NCI-H82 treated with DMSO at 0.1 percent for 48 hours (cell line): ENCODE results near the gene LBP.
A peak's percentile ranks its signal among the peaks of the same experiment; 100 is the strongest.
"Not testable (repeated sequence)": the region's sequence is repeated elsewhere in the genome, so short reads cannot be mapped to it uniquely, and the experiment has no call there.

Experiments
- DNase-seq: peaks from one replicate; lab custom pipeline; 2025; ENCODE audit not compliant: unreplicated experiment; lab: John Stamatoyannopoulos, UW

LBP gene

DNA sequence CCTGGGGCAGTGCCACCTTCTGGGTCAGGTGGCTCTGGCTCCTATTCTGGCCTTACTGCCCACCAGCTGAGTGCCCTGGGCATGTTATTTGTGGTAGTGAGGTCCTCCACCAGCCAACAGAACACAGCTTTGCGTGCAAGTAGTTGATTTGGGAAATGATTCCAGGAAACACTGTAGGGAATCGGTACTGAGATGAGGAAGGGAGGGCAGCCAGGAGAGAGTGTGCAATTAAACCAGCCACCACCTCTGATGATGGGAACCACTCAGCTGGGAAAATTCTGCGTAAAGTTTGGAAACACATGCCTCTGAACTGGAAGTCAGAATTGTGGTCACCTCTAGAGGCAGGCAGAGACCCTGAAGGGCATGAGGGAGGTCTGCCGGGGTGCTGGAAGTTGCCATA lies 459 bp downstream of the LBP start:
- no peak for DNase-seq

DNA sequence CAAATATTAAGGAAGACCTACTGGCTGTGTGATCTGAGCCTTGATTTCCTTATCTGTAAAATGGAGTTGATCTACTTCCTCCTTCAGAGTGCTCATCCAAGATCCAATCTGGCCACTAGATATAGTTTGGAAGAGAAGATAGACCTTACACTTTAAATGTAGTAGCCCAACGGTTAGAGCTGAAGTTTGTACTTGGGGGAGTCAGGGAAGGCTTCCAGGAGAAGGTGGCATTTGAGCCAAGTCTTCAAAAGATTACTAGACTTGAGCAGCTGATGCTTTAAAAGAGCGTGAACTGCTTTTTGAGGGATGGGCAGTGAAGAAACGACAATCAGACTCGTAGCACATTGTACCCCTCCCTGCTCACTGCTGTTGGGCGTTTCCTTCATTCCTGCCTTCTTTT lies 3.6 kb downstream of the LBP start:
- DNase-seq, result no peak

DNA sequence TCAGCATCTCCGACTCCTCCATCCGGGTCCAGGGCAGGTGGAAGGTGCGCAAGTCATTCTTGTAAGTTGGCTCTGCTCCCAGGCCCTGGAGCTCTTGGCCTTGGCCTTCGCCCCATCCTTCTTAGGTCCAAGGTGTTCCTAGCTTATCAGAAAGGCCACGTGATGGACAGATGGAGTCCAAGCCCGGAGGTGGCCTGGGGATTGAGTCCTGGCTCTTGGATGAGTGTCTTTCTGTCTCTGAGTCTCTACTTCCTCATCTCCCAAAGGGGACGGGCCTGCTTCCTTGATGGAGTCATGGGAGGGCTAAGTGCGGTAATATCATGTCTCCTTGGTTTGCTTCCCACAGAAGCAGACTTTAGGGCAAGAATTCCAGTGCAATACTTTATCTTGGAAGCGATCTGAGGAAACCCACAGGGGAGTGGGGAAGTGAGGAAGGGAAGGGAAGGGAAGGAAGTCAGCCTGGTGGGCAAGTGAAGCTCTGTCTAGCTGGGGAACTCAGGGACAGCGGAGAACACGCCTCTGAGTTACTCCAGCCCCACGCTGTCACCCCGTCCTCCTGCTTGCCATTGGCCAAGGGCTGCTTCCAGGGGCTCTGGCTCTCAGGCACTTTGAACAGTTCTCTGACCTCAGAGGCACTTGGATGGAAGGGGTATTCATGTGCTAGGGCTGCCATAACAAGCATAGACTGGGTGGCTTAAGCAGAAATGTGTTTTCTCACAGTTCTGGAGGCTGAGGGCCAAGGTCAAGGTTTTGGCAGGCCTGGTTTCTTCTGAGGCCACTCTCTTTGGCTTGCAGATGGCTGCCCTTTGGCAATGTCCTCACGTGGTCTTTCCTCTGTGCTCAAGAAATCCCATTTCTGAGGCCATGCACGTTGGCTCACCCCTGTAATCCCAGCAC lies 4.8 kb downstream of the LBP start:
- no peak for DNase-seq

DNA sequence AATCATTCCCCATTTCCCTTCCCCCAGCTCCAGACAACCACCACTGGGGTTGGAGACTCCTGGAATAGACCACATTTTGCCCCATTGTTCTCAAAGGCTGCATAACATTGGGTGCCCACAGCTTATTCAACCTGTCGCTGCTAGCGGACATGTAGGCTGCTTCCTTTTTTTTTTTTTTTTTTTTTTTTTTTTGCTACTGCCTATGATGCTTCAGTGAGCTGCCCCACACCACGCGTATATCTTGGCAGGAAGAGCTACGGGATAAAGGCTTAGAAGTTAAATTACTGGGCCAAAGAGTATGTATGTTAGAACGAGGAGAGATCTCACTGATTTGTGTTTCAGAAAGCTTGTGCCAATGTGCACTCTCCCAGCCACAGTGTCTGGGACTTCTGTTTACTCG lies 7.0 kb downstream of the LBP start:
- no peak for DNase-seq

DNA sequence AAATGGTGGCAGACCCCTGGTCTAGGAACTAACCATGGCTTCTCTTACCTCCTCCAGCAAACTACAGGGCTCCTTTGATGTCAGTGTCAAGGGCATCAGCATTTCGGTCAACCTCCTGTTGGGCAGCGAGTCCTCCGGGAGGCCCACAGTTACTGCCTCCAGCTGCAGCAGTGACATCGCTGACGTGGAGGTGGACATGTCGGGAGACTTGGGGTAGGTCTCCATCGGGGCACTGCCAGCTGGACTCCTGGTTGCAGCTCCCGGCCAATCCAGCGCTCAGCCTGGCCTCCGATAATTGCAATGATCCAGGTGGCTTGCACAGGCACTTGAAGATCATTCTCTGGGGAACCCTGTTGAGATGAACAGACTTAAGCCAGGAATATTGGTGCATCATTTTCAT lies 7.9 kb downstream of the LBP start:
- DNase-seq, result no peak

DNA sequence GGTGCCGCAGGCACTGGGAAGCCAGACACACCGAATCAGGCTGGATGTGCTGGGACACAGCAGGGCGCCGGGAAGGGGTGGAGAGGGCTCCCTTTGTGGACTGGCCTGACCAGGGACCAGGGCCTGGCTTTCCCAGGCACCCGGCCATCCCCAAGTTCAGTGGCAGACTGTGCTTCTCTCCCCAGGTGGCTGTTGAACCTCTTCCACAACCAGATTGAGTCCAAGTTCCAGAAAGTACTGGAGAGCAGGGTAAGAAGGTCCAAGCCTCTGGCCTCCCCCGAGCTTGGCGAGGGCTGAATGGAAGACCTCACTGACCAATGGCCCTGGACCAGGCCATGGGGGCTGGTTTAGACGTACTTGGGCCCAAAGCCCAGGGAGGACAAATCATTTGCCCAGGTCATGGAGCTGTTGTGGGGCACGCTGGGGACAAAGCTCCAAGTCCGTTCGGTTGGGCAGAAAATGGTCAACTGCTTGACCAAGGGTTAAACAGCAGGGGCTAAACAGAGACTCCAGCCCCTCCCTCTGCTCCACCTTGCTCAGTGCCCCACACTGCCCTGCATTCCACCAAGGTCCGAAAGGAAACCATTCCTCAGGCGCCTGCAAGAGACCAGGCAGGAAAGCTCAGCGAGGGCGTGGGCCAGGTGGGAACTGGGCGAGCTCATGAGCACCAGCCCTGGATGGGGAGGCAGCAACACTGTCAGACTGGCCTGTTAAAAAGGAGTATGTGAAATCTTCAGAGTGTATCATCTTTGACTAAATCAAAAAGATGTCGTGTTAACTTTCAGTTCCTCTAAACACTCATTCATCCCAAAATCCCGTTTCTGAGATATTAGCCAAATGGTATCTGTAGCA lies 9.1 kb downstream of the LBP start:
- no peak for DNase-seq

DNA sequence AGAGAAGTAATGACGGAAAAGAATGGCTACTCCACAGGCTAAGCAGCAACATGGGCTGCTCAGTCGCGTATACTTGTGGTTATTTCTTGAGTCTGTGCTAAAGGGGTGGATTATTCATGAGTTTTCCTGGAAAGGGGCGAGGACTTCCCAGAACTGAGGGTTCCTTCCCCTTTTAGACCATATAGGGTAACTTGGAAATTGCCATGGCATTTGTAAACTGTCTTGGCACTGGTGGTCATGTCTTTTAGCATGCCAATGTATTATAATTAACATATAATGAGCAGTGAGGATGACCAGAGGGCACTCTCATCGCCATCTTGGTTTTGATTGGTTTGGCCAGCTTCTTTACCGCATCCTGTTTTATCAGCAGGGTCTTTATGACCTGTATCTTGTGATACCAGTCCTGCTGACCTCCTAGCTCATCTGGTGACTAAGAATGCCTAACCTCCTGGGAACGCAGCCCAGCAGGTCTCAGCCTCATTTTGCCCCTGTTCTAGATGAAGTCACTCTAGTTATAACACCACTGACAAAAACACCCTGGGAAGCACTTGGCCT lies 11.4 kb downstream of the LBP start:
- DNase-seq, result no peak

DNA sequence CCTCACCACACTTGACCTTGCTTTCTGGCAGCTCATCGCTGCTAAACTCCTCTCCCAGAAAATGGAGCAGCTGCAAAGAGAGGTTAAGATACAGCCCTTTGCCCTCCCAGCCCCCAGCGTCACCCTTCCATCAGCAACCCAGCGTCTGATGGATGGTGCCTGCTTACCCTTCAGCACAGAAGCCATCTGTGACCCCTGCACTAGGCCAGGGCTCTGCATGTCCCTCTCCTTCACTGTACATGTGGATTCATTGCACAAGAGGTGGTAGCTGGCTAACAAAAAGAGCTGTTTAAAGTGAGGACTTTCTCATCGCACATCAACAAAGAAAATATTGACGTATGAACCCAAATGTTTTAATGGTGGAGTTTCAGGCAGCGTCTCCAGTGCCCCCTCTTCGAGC lies 12.3 kb downstream of the LBP start:
- no peak for DNase-seq

DNA sequence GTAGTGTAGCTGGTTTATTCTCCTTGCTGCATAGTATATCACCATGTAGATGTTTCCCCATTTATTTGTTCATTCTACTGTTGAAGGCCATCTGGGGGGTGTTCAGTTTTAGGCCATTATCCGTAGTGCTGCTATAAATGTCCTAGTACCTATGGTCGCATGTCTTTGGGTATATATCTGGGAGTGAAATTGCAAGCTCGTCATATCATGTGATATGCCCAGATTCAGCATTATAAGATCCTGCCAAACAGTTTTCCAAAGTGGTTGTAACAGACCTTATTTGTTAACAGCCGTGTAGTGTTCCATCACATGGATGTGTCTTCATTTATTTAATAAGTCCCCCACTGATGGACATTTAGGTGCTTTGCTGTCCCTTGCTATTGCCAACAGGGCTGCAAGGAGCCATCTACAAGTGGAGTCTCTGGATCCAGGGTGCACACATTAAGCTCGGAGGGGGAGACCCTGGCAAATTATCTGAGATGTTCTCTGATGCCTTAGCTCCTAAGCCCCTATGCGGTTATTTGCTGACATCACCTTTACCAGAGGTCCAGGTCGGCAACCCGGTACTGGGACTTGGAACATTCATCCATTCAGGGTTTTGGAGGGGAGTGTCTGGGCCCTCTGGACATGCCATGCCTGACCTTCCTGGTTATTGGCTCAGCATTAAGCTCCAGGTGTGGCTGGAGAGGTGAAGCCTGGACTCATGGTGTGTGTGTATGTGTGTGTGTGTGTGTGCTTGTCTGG lies 16.9 kb downstream of the LBP start:
- DNase-seq, result no peak

DNA sequence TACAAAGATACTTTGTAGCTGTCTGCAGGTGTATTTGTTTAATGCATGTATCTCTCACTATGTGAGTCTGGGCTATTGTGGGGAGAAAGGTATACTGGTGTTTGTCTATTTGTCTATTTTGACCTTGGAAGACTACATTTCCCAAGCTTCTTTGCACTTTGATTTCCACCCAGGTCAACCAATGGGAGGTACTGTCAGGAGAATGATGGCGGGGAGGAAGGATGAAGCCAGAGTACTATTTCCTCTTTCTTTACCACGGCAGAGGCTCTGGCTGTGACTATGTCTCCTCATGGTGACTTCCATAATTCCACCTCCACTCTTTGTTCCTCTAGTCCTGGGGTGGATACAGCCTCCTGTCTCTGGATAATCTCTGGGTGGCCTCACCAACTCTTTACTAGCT lies 23.1 kb downstream of the LBP start:
- DNase-seq, result no peak

DNA sequence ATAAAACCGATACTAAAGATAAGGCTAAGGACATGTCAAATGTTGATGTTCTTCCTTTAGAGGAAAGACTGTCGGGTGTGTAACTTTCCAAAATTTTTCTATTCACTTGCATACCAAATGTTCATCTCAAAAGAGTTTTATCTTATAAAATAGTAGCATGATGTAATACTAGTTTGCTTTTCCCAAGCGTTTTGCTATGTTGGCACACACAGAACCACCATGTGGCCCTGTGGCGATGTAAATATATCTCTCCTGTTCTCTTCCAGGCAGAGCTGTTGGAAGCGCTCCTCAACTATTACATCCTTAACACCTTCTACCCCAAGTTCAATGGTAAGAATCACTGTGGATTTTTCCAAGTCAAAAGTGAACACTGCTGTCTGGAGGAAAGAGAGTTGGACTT lies 26.5 kb downstream of the LBP start:
- no peak for DNase-seq

DNA sequence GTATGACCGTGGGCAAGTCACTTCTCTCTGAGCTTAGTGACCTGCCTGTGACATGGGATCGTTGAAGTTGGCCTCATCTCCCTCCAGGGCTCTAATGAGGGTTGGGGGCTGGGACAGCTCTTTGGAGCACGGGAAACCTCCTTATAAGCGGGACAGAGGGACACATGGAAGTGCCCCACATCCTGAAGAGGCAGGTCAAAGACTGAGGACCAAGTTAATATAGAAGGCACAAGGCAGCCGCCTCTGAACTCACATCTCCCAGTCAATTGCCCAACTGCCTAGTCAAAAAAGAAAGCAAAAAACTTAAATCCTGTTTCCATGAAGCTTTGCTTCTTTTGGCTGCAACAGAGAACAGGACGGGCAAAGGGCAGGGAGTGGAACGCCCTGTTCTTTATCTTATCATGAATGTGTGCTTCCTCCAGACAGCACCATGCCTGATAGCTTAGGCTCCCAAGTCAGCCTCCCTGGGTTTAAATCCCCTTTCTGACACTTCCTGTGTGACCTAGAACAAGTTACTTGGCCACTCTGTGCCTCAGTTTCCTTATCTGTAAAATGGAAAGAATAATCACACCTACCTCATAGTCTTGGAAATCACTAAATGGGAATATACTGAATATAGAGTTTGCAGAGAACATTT lies 27.1 kb downstream of the LBP start:
- no peak for DNase-seq

DNA sequence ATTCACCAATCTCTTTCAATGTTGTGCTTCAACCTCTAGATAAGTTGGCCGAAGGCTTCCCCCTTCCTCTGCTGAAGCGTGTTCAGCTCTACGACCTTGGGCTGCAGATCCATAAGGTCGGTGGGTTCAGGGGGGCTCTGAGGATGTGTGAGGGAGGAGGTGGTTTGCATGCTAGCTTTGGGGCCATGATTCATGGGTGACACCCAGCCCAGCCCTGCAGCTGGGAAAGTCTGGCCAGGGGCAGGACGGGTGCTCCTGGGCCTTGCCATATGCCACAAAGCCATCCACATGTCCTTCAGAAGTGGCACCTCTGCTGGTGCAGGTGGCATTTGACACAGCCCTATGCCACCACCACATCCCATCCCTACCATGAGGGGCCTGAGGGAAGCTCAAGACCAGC lies 27.6 kb downstream of the LBP start:
- no peak for DNase-seq

DNA sequence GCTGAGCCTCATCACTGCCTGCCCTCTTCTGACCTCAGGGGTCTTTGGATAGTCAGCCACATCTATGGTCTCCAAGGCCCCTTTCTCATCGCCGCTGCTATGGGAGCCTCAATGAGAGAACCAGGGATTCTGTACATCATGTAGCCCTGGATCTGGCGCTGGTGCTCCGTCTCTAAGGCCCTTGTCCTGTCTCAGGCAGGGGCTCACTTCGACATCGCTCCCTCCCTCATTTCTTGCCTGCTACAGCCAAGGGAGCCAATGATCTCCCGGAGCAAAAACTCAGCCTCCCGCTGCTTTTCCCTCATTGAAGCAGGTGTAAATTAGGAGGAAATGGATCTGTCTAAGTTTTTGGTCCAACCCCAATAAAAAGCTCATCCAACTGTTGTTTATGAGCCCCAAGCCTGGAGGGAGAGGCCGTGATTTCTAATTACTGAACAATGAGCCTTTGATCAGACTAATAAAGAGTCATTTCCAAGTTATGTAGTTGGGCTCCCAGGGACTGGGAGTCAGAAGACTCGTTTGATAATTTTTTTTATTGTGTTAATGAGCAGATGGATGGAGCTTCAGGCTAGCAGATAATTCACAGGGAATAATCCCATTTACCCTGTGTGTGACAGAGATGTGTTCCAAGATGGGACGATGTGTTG lies 30.9 kb downstream of the LBP start:
- peak; percentile 94 for DNase-seq

DNA sequence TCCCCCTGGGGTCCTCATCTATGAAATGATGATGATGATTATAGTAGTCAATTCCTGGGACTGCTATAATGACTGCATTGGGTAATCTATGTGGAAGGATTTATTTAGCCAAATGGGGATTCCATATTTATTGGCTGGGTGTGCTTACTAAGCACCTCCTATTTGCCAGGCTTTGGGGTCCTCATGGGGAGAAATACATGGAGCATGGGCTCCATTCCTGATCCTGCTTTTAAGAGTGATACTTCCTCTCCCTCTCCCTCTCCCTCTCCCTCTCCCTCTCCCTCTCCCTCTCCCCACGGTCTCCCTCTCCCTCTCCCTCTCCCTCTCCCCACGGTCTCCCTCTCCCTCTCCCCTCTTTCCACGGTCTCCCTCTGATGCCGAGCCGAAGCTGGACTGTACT lies 31.6 kb downstream of the LBP start:
- not testable (repeated sequence) for DNase-seq

DNA sequence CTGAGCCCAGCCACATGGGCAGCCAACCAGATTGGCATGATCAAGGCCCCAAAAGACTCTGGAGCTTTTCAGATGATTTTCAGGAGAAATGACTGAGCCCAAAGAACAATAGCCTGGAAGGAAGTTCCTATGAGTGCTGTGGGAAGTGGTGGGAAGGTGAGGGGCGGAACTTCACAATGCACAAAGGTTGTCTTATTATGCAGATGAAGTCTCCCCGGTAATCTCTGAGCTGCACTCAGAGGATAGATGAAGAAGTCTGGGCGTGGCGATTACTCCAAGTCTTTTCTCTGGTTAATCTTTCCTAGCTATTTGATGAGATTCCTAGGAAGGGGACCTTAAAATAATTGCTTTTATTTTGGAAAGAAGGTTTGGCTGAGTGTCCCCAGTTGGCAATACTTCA lies 36.9 kb downstream of the LBP start:
- no peak for DNase-seq

DNA sequence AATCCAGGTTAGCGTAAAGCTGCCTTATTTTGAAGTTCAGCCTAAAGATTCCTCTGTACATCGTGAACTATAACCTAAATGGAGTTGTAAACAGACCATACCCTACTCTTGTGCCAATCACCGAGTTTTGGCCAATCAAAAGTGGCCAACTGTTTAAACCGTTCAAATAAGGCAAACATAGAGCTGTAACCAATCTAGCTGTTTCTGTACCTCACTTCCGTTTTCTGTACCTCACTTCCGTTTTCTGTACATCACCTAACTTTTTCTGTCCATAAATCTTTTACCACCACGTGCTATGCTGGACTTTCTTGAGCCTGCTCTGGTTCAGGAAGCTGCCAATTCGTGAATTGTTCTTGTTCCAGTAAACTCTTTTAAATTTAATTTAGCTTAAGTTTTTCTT lies 39.7 kb downstream of the LBP start:
- DNase-seq, result no peak

DNA sequence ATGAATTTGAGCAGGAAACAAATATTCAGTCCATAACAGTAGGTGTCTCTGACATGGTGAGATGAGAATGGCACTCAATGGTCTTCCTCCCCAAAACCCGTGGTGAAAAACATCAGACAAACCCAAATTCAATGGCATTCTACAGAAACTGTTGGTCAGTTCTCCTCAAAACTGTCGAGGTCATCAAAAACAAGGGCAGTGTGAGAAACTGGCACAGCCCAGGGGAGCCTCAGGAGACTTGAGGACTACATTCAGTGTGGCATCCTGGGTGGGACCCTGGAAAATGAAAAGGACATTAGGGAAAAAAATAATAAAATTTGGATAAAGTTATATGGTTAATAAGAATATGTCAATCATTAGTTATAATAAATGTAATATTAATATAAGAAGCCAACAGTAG lies 40.6 kb downstream of the LBP start:
- no peak for DNase-seq

DNA sequence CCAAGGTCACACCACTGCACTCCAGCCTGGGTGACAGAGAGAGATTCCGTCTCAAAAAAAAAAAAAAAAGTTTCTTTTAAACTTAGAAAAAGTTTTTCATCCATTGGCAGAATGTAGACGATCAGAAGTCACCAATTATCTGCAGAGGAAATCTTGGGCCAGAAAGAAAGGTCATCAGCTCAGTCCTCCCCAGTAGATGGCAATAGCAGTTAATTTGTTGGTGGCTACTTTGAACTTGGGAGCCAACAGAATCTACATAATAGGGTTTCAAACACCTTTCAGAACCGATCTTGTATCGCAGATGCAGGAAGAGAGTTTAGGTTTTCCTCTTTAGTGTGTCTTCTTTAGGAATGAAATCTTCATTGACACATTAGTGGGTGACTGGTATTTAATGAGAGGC lies 41.7 kb downstream of the LBP start:
- peak; percentile 20 for DNase-seq

DNA sequence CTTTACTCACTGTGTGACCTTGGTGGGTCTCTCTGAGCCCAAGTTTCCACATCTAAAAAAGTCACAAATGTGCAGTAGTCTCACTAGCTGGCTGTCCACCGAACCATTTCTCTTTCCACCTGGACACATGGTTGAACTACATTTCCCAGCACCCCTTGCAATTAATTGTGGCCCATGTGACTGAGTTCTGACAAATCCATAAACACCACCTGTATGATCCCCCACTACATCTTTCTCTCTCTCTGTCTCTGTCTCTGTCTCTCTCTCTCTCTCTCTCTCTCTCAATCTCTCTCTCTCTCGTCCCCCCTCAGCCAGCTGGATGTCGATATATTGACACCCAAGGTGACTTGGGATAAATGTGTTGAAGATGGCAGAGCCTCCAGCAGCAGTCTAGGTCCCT lies 46.1 kb downstream of the LBP start:
- DNase-seq, result peak; percentile 22
